NCI-H1436 treated with DMSO at 0.1 percent for 48 hours (cell line): Measurements from ENCODE around the gene ANO2.
"Not testable (repeated sequence)": the region's sequence is repeated elsewhere in the genome, so short reads cannot be mapped to it uniquely, and the experiment has no call there.

ENCODE experiments used
- DNase-seq: peaks from one replicate; lab custom pipeline; 2025; lab: John Stamatoyannopoulos, UW

The ANO2 gene

DNA sequence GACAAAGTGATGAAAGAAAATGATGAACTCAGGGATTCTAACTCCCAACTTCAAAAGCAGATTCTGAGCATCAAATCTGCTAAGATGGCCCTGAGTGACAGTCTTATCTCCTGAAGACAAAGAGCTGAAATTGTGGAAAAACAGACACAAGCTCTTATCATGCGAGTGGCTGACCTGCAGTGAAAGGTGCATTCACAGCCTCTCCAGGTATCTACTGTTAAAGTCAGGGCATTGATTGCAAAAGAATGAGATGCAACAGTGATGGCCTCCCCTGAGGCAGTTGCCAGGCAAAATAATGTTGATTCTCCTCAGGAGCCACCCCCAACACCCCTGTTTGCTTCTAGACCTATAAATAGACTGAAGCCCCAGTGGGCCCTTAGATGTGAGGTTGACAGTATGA is 126.2 kb downstream of the ANO2 start:
- not testable (repeated sequence) for DNase-seq

DNA sequence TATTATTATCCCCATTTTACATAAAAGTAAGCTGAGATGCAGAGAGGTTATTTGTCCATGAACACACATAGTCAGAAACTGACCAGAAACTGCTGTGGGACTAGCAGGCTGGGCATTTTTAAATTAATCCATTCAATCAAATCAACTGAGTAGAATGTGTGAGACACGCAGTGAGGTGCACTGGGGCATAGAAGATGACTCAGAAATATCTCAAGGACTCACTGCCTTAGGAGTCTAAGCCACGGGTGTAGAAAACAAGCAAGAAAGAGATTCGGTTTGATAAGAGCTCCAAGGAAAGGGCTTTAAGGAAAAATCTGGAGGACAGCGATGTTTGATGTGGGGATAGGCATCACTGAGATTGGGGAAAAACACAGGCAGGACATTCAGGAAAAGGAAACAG is 127.8 kb downstream of the ANO2 start:
- DNase-seq: no peak

DNA sequence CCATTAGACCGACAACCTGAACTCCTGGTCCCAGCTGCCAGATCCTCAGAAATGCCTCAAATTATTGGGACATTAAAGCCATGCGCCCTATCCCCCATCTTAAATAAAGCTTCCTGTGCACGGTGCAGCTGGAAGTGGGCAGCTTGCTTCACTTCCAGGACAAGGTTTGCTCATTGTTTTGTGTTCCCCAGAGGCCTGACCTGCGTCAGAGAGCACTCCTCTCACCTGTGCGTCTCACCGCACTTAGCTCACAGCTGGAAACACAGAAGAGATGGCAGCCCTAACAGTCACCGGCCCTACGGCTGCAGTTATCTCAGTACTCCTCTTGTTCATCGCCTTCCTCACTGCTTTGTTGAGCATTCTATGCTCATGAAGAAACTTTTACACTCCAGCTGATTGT is 135.5 kb downstream of the ANO2 start:
- DNase-seq: no peak

DNA sequence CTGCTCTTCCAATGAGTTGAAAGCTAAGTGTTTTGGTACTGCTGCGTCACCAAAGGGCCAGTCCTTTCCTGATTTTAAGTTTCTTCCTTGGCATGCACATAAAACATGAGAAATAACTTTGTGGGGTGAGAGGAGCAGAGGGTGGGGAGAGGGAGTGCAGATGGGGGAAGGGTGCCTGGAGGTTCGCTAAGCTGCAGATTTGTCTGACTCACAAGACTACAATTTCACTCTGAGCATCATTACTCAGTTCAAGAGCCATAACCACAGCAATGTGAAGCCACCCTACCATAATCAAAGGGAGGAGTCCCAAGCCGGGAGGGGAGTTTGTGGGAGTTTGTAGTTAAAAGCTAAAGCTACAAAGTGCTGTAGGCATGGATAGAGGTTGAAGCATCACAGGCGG is 136.1 kb downstream of the ANO2 start:
- DNase-seq: no peak

DNA sequence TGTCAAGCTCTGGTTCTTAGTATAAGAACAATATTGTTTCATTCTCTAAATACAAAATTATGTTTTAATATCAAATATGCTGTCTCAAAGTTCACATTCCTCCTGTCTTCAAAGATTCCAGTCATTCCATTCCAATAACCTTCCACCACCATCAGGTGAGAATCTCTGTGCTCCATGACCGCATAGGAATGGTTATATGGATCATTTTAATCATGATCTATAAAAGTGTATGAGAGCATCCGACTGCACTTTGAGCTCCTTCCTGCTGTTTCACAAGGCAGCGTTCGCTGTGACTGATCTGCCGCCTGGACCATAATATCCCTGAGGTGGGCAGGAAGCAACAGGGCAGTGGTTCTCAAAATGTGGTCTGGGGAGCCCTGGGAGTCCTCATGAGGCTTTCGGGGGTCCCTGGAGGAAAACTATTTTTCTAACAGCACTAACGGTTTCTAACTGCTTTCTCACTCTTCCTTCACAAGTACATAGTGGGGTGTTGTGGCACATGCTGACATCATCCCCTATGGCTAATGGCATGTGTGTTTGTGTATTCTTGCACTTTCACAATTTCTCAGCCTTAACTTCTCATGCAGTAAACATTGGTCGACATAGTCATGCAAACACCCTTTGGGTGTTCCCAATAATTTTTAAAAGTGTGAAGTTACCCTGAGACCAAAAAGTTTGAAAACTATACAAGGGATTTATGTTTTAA is 137.4 kb downstream of the ANO2 start:
- no peak for DNase-seq

DNA sequence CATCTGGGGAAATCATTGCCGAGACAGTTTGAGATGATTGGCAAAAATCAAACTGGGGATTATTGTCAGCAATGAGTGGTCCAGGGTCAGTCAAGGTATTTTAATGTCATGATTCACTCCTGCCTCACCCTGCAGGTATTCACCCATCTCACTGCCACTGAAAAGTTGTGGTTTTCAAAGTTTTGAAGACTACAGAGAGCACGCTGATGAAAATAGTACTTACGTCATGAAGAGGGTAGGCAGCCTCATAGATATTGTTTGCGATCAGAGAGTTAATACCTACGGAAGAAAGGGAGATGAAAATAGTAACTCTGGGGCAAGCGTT is 138.0 kb downstream of the ANO2 start:
- no peak for DNase-seq

DNA sequence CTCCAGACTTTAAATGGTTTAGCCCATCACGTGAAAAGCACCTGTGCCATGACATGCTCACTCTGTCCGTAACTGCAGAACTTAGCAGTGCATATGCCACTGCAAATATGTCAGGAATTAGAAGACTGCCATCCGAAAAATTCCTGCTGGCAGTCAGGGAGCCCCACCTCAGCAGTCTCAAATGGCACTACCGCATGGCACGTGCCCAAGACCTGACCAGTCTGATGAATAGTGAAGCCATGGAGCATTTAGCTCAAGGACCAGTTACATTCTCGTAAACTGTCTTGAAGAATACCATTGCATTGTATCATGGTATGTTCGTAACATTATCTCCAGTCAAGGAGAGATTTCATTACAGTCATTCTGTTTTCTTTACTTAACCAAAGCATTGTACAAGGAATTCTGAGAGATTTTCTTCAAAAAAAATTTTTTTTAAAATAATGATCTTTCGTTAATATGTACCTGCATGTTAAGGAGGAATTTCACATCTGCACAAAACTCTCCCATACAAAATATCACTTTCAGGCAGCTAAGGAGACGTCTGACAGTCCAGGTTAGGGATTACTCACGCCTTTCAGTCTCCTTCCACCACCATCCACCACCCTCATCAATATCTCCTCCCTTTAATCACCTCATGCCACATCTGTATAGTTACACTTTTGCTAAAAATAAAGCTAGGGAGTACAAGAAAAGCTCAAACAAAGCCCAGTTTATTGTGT is 138.5 kb downstream of the ANO2 start:
- no peak for DNase-seq

DNA sequence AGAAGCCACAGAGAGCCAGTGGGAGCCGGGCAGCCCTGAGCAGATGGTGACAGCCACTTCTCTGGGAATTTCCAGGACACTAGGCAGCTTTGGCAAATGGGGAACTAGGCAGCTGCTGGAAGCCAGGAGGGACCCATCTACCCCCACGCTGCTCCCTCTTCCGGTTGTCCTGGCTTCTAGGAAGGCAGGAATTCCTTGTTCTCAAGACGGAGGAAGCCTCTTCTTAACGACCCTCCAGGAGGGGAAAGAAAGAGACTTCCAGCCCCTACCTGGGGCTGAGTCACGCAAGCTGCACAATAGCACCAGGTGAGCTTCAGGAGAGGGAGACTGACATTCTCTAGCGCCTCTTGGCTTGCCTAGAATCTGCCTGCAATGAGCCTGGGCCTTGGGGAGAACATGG is 141.5 kb downstream of the ANO2 start:
- no peak for DNase-seq

DNA sequence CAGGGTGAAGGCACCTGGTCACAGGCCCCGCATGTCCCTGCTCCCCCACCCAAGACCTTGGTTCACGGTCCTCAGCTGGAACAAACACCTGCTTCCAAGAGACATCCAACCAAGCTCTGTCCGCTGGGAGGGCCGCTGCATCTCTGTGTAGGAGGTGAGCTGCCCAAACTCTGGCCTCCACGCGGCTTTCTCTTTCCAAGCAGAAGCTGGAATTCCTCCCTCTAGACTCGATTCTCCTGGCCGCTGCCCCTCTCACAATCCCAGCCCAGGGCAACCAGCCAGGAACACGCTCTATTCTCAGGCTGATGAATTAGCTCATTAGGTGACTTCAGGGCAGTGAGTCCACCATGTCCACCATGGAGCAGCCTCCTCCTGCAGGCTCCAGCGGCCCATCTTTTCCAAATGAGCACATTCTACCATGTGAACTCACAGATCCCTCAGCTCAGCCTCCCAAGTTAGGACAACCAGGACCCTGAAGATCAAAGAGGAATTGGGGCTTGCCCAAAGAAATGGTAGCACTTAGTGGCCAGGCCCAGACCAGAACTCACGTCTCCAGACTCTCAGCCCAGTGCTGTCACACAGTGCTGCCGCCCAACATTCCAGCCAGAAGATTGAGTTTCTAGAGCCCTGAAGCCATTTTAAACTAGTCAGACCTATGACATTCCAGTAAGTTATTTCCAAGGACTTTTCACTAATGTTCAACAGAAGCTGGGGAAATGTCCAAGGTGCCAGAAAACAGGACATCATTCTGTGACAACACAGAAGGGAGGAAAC is 146.6 kb downstream of the ANO2 start:
- DNase-seq: no peak

DNA sequence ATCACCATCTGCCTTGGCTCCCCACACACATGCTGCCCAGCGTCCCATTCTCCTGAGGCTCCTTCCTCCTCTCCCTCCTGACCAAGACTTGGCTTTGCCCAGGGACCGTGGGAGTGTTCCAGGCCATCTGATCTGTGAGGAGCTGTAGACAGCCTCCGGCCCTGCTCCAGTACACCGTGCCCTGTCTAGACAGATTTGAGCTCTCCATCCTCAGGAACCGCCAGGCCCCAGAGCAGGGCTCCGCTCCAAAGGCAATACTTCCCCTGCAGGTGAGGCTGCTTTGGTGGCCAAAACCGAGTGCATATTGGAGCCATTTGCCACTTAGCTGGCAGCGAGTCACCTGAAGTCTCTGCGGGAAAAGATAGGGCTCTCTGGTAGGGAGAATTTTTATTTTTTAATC is 147.4 kb downstream of the ANO2 start:
- DNase-seq: no peak

DNA sequence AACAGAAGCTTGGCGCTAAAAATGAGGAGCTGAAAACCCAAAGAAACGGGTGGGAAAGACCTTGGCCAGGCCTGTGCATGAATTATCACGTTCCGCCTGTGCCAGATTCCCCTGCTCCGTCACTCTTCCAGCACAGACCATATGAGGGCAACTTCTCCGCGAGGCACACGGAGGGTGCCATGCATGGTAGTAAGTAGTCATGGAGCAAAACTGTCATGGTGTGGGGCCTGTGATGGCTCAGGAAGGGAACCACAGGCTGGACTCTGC is 148.2 kb downstream of the ANO2 start:
- DNase-seq: no peak

DNA sequence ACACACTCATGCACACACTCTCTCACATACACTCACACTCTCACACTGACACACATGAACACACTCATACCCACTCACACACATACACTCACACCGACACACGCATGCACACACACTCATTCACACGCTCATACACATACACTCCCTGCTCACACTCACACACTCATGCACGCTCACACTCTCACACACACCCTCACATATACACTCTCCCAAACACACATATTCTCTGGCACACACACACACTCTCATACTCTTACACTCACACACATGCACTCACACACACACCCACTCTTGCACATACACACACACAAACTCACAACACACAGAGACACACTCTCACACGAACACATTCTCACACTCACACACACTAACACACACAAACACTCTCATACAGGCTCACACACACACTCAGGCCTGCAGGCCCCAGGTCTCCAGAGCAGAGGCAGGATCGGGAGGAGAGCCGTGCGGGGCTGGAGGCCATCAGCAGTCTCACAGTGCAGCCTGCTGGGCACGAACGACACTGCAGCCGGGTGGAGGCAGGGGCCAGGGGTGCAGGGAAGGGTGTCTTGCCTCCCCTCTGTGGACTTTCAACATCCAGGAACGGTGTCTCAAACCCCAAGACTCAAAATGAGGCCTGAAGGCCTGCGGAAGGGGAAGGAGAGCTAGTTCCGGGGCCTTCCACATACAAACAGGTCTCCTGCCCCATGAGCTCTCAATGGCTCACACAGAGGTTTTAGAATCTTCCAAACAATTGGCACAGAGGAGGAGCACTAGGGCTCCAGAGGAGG is 148.7 kb downstream of the ANO2 start:
- DNase-seq: no peak

DNA sequence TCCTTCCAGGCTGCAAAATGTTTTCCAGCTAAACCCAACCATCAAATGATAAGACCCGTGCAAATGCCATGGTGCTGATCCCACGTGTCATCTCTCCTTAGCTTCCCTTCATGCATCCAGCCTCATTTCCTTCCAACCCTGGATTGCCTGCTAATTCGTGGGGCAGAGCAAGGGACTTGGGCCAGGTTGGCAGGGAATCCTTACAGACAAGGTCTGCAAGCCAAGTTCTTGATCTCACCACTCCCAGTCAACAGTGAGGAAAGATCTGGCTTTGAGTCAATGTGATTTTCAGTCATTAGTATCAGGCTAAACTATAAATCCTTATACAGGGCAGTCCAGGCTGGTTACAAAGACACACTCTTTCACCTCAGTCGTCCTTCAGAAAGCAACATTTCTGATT is 150.9 kb downstream of the ANO2 start:
- DNase-seq: no peak

DNA sequence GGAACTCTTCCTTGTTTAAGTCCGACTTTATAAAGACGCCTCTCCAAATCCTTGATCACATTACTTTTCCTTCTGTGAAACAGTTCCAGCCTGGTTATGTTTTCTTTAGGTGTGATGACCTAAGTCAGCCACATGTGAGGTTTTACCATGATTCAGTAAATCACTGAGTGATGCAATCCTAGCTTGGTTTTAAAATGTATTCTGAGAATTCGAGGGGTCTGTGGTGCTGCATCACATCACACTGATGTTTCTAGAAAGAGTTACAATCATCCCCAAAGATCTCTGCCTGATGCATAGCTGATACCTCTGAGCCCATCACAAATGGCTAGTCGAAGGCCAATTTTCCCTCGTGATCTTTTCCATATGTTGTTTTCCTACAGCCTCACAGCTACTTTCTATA is 152.7 kb downstream of the ANO2 start:
- DNase-seq: no peak

DNA sequence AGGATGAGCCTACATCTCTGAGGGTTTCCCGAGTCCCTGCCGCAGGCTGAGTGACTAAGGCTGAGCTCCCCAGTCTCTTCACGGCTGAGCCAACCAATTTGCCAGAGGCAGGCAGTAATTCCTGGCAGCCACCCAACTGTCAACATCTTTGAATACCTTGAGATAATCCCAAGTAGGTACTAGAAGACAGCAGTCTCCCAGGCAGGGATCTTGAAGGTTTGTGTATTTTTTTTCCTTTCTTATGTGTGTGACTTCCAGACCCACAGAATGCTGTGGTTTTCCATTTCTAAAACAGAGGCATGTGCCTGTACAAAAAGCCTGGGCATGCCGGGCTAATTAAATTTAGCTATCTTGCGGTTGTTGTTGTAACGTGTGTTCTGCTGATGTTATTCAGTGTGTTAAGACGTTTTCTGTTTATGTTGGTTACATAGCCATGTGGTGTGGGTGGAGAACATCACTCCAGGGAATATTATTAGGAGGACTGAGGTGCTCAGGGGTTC is 155.5 kb downstream of the ANO2 start:
- no peak for DNase-seq

DNA sequence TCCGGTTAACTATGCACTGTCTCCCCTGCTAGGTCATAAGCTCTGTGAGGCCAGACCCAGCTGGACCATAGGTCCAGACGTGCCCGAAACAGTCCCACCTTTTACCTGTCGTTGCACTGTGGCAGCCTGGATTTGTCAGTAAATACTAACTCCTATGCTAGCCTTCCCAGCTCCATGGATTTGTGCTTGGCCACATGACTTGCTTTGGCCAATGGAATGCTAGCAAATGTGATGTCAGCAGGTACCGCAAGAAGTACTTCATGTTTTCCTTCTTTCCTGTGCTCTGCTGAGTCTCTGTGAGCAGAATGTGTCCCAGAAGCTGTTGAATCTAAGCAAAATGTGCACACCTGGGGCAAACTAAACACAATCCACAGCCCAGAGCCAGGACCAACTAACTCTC is 157.2 kb downstream of the ANO2 start:
- DNase-seq: no peak

DNA sequence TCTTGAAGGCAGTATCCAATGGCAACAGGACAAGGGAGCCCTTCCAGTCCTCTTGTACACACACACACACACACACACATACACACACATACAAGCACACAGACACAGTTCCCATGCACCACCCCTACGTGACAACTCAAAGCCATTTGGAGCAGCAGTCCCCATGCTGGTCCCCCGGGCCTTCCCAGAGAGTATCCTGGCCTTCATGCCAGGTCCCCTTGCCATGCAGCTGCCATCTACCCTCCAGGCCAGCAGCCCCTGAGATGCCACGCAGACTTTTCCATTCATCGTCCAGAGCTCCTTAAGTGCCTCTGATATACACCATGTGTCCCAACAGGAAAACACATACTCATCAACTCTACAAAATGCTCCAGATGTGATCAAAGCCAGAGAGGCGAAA is 159.5 kb downstream of the ANO2 start:
- DNase-seq: no peak

DNA sequence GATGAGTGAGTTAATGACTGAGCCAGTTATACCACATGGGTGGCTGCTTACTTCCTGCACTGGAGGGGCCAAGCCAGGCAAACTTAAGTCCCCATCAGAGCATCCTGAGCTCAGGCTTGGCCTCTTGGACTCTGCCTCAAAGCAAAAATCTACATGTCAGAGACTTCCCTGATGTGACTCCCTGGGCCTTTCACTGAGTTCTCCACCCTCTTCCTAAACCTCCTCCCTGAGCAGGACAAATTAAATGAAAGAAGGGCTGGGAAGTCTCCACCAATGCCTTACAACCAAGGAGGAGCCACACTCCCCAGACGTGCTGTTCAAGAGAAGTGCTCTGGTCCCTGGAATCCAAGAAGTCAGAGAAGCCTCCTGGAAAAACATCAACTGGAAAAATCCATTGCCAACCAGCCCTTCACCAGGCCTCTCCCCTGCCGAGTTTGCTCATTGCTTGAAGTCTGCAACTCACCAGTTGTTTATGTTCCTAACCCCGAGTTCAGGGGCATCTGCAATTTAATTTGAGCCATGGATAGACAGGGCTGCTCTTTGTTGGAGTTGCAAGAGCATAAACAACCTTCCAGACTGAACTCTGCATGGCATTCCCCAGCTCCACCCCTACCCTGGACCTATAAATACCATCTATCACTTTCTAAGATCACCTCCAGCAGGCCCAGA is 160.5 kb downstream of the ANO2 start:
- DNase-seq: no peak

DNA sequence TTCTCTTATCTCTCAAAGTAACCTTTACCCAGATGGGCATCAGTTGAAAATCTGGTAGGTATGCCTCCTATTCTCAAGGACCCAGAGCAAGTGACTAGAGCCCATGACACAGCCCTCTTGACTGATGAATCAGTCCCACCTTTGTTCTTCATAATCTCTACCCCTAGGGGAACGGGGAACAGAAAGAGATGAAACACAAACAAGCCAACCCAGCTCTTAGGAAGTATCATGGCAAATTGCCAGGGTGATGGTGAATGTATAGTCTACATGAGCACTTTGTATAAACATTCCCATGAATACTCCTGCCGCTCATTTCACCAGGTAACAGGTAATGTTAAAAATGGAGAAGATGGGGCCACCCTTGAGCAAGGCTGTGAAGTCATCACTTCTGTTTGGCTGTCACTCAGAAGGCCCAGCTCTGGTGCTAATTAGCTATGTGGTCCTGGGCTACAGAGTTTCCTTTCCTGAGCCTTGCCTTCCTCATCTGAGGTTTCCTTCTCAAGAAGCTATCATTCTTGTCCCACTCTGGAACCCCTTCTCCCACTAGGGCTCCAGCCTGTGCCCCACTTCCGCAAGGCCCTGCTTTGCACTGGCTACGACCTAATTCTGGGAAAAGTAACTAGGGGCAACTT is 161.7 kb downstream of the ANO2 start:
- DNase-seq: no peak

DNA sequence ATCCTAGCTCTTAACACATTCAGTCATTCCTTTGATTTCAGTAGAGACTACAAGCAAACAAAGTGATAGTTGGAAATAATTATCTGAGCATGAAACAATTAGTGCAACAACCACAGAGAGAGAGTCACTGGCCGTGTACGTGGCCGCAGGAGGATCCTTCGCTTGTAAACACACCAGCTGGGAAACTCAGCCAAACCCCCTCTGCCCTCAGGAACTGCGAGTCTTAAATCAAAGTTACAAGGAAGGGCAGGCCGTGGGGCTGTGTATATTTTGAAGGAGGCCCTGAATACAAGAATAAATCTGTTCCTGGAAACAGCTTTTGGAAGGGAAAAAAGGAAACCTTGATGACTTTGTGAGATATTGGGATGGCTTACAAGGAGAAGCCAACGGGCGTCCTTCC is 164.5 kb downstream of the ANO2 start:
- DNase-seq: no peak

DNA sequence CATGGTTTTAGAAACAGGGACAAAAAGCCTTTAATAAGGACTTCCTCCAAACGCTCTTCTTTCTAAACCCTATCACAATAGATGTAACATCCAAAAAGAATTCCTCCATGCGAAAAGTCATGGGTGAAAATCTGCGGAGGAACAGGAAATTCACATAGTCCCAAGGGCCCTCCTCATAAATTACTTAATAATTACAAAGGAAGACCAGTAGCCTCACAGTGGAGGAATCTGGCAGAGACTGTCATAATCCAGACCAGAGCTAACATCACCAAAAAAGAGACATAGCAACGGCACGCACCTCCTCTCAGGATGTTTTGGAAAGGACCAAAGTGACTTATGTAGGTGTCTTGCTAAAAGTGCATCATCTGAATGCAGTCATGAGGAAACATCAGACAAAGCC is 165.7 kb downstream of the ANO2 start:
- DNase-seq: no peak

DNA sequence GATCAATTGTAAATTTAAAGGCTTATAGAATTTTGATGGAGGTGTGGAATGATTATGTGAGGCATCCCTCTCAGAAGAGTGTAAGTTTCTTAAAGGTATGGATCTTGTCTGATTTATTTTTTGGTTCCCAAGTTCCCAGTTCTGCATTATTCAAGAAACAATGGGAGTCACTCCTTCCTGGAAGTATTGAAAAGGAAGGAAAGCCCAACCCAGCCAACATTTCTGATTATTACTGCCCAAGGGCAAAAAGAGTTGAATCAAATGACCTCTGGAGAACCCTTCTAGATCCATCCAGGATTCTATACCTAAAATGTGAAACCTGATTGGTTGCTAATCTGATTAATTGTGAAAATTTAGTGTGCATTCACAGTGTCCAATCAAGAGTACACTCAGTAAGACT is 166.2 kb downstream of the ANO2 start:
- DNase-seq: no peak
